ENCODE data around the gene HS6ST1.

GRCh38 chr2:128280901-128281321 lies 37.8 kb downstream of the HS6ST1 start:
- TF ChIP-seq CTCF (IDR thresholded peaks at IDR 0.05; ENCODE audit: low read length) (no peak), EZH2 (IDR thresholded peaks at IDR 0.05; ENCODE audit: borderline replicate concordance, low read length) (no peak)

All from OCI-LY1 (cell line).